ENCODE results near the gene FALEC.

DNA sequence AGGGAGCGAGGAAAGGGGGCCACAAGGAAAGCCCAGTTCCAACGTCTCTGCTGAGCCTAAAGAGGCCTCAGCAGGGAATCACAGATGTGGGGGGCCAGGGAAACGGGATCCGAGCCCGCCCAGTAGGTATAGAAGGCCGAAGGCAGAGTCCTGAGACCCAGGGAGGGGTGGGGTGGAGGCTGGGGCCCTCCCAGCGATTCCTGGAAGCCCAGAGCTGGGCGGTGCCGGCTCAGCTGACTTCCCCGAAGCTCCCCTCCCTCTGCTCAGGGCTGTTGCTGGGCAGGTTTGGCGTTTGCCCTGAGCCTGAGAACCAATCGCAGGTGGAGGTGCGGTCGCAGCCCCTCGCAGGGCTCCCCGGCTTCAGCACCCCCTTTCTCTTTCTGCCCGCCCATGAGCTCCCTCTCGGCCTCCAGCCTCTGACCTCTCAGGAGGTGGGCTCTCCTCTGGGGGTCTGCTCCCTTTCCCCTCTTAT is 46.5 kb downstream of the FALEC start:
- TF ChIP-seq, protein P1, sequence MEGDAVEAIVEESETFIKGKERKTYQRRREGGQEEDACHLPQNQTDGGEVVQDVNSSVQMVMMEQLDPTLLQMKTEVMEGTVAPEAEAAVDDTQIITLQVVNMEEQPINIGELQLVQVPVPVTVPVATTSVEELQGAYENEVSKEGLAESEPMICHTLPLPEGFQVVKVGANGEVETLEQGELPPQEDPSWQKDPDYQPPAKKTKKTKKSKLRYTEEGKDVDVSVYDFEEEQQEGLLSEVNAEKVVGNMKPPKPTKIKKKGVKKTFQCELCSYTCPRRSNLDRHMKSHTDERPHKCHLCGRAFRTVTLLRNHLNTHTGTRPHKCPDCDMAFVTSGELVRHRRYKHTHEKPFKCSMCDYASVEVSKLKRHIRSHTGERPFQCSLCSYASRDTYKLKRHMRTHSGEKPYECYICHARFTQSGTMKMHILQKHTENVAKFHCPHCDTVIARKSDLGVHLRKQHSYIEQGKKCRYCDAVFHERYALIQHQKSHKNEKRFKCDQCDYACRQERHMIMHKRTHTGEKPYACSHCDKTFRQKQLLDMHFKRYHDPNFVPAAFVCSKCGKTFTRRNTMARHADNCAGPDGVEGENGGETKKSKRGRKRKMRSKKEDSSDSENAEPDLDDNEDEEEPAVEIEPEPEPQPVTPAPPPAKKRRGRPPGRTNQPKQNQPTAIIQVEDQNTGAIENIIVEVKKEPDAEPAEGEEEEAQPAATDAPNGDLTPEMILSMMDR (IDR thresholded peaks at IDR 0.05 in 8 of 11, conservative IDR thresholded peaks at IDR 0.05 in 3 of 11), result no peak
- peak in 2 of 3 donors; percentile 33 to 58 for TF ChIP-seq POLR2A (IDR thresholded peaks at IDR 0.05)
